Activated CD8-positive, alpha-beta memory T cell treated with anti-CD3 and anti-CD28 coated beads for 48 hours (primary cell): ENCODE data around the gene NMT1.

Experiments used
- DNase-seq, 3 experiments: peaks; one replicate each; pipeline ENCODE4 v3.0.0-alpha.2; 2020; ENCODE audit warnings: low read depth in 2 of 3, low spot score in 2 of 3

The NMT1 gene

DNA sequence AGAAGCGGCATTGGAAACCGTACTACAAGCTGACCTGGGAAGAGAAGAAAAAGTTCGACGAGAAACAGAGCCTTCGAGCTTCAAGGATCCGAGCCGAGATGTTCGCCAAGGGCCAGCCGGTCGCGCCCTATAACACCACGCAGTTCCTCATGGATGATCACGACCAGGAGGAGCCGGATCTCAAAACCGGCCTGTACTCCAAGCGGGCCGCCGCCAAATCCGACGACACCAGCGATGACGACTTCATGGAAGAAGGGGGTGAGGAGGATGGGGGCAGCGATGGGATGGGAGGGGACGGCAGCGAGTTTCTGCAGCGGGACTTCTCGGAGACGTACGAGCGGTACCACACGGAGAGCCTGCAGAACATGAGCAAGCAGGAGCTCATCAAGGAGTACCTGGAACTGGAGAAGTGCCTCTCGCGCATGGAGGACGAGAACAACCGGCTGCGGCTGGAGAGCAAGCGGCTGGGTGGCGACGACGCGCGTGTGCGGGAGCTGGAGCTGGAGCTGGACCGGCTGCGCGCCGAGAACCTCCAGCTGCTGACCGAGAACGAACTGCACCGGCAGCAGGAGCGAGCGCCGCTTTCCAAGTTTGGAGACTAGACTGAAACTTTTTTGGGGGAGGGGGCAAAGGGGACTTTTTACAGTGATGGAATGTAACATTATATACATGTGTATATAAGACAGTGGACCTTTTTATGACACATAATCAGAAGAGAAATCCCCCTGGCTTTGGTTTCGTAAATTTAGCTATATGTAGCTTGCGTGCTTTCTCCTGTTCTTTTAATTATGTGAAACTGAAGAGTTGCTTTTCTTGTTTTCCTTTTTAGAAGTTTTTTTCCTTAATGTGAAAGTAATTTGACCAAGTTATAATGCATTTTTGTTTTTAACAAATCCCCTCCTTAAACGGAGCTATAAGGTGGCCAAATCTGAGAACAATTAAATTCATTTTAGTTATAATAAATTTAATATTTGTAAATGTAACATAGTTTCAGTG is 88.8 kb downstream of the NMT1 start:
- no peak for DNase-seq

DNA sequence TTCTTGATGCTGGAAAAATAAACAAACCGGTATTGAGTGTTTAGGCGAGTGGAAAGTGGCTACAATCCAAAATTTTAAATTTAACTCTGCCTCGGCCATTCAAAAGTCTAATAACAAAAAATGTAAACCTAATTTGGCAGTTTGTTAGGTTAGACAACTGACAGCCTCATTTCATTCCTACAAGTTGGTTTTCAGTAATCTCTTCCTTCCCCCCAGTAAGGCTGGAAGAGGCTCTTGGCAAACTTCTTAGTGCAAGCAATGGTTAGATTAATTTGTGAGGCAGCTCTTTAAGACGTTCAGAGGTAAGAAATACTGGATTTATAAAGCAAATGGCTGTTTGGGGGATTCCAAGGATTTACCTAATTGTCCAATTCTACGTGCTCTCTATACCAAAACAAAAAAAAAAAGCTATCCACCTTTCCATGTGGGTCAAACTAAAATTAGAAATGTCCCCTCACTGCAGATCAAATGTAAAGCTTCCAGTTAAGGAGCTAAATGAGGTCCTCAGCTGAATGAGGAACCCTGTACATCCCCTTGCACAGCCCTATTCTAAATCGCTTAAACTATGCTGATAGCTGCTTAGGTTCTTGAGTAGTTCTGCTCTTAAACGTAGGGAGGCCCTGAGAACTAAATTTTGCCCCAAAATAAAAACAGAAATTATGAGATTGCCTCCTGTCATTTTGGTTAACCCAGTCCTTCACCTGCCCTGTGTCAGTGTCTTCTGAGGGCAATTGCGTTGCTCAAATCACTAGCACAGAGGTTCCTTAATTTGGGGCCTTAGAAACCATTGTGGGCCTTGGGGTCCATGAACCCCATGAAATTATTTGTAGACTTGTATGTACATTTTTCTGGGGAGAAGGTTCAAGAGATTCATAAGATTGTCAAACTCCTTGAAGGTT is 90.0 kb downstream of the NMT1 start:
- DNase-seq = no peak

DNA sequence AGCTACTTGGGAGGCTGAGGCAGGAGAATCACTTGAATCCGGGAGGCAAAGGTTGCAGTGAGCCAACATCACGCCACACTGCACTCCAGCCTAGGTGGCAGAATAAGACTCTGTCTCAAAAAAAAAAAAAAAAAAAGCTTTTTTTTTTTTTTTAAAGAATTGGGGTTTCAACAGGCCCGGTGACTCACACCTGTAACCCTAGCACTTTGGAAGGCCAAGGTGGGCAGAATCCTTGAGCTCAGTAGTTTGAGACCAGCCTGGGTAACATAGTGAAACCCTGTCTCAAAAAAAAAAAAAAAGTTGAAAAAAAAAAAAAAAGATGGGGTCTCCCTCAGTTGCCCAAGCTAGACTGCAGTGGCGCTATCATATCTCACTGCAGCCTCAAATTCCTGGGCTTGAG is 93.9 kb downstream of the NMT1 start:
- no peak for DNase-seq

DNA sequence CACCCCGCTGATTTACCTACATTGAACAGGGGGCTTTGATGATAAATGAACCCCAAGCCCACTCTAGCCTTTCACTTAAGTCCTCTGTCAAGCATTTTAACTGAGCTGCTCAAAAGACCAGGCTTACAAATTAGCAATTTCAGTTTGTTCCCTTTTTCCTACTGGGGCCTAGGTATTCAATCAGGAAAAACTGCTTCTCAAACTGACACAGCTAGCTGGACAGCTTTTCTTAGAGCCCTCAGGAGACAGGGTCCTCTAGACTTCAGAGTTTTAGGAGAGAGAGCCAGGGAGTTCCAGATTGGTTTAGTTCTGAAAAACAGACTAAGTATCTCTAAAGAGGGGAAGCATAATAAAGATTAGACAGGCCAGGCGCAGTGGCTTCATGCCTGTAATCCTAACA is 94.4 kb downstream of the NMT1 start:
- DNase-seq = no peak

DNA sequence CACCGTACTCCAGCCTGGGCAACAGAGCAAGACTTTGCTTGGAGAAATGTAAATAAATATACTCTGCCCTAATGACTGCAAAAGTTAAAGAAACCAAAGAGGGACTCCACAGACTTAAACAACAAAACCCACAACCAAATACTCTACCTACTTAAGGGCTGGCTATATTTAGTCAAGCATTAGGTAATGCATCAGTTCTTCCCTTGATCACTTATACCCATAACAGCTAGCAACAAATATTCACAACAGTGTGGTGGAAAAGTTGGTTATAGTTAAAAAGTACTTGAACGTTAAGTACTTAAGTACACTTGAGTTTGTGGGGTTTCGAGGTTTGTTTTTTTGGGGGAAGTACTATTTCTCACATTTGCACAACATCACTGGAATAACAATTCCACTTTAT is 95.1 kb downstream of the NMT1 start:
- no peak for DNase-seq
